Vagina (tissue), 2 donors: Measurements from ENCODE around the gene NAPA.

Experiments used
- POLR2A ChIP-seq, 2 donors: fragments of 450-650 bp; IDR thresholded peaks; one replicate each; pipeline ENCODE4 v1.6.1; 2017; ENCODE audit warnings: antibody characterized with exemption in 2 of 2, mild to moderate bottlenecking in 2 of 2, moderate library complexity in 2 of 2
- POLR2AphosphoS5 ChIP-seq, 2 donors: sonication (generic); formaldehyde crosslinking; IDR thresholded peaks; one replicate each; pipeline ENCODE4 v1.9.0; 2017; ENCODE audit warnings: antibody characterized with exemption in 2 of 2, mild to moderate bottlenecking in 2 of 2, low read depth in 1 of 2; ENCODE audit not compliant: insufficient read depth in 1 of 2
- TF ChIP-seq, protein P1 (sequence below), 3 experiments: fragments of 450-650 bp in 2 of 3; fragments of 200-600 bp in 1 of 3; sonication (generic) in 1 of 3; IDR thresholded peaks; one replicate each; pipeline ENCODE4 v1.5.1; 2017 to 2019; ENCODE audit warnings: antibody characterized with exemption in 3 of 3, mild to moderate bottlenecking in 2 of 3, moderate library complexity in 2 of 3

GRCh38 chr19:47514869-47515588 is at the start of gene NAPA:
- peak; percentile 96 to 99 for TF ChIP-seq POLR2AphosphoS5 (IDR thresholded peaks at IDR 0.05; ENCODE audit: insufficient read depth in 1 of 2, low read depth in 1 of 2)
- TF ChIP-seq, protein P1, sequence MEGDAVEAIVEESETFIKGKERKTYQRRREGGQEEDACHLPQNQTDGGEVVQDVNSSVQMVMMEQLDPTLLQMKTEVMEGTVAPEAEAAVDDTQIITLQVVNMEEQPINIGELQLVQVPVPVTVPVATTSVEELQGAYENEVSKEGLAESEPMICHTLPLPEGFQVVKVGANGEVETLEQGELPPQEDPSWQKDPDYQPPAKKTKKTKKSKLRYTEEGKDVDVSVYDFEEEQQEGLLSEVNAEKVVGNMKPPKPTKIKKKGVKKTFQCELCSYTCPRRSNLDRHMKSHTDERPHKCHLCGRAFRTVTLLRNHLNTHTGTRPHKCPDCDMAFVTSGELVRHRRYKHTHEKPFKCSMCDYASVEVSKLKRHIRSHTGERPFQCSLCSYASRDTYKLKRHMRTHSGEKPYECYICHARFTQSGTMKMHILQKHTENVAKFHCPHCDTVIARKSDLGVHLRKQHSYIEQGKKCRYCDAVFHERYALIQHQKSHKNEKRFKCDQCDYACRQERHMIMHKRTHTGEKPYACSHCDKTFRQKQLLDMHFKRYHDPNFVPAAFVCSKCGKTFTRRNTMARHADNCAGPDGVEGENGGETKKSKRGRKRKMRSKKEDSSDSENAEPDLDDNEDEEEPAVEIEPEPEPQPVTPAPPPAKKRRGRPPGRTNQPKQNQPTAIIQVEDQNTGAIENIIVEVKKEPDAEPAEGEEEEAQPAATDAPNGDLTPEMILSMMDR (IDR thresholded peaks at IDR 0.05): no peak
- peak in 1 of 2 donors; percentile 95 for TF ChIP-seq POLR2A (IDR thresholded peaks at IDR 0.05)
